ENCODE results near the gene CHN1. TPM values are rescaled to one million over a fixed set of nuclear protein-coding genes. Genes with fewer than 3 reads are reported as not detected.
A peak's percentile ranks its signal among the peaks of the same experiment; 100 is the strongest.

The CHN1 gene
- total and polyA plus RNA-seq, 2 of the 8 experiments (the other 6 are each of a cell fraction or from before 2014, with no cell fraction given) = 54.0 to 65.7 TPM

- H3K14ac ChIP-seq (ENCODE audit: insufficient read length) = no peak overlapping the region
- H3K27me3 ChIP-seq (replicated peaks in 1 of 4; ENCODE audit: control insufficient read depth in 3 of 4, extremely low read depth in 1 of 4, insufficient read depth in 3 of 4, low read length in 3 of 4) = no peaks in the 10 kb centered on the region
- no peak overlapping the region for H3K27ac ChIP-seq (ENCODE audit: low read depth, low read length)
- H2BK15ac ChIP-seq (ENCODE audit: low read length) = no peak overlapping the region
- H2BK5ac ChIP-seq (ENCODE audit: low read depth, low read length) = no peak overlapping the region
- H2AK5ac ChIP-seq (ENCODE audit: low read depth, low read length) = no peak overlapping the region
- ChIA-PET POLR2A (ENCODE audit: partially characterized antibody) (no interaction called here), CTCF (ENCODE audit: partially characterized antibody) (interaction anchor here (0.8 to 3.7 kb wide), 2 partner anchors 9 to 69 kb away, joined by 3 to 13 read pairs; no protein-coding TSS in a partner anchor)
- no peak overlapping the region for H2BK120ac ChIP-seq (replicated peaks; ENCODE audit: low read depth, low read length)
- DNase-seq (ENCODE audit: low read depth in 1 of 2, low spot score in 2 of 2) (no peak), FAIRE-seq (no peak)
- no peak overlapping the region for H3K9ac ChIP-seq (replicated peaks in 1 of 4; ENCODE audit: extremely low read depth in 1 of 4, low read depth in 3 of 4, low read length in 3 of 4)
- H3K9me3 ChIP-seq (ENCODE audit: insufficient read depth in 2 of 2, low read depth in 1 of 2, low read length in 1 of 2) = no peaks in the 10 kb centered on the region
- no peak overlapping the region for H3K23ac ChIP-seq (ENCODE audit: insufficient read length)
- peaks cover 2 to 18% (median 12%) of the 10 kb centered on the region in 4 experiments; a peak in 3 of 7 replicates for H3K4me1 ChIP-seq (replicated peaks in 1 of 4; ENCODE audit: control insufficient read depth in 3 of 4, insufficient read depth in 4 of 4, low read length in 3 of 4)
- H4K91ac ChIP-seq (replicated peaks; ENCODE audit: insufficient read length, low read length) = no peak overlapping the region
- H2BK12ac ChIP-seq (ENCODE audit: low read depth, low read length) = no peak overlapping the region
- H3K4ac ChIP-seq (replicated peaks; ENCODE audit: insufficient read length, low read depth, low read length) = no peak overlapping the region
- no peak overlapping the region for H2BK20ac ChIP-seq (ENCODE audit: low read length)
- H4K8ac ChIP-seq (ENCODE audit: extremely low read depth, insufficient read depth, low read length) = no peak overlapping the region
- H3K23me2 ChIP-seq (ENCODE audit: low read depth, low read length) = no peaks in the 10 kb centered on the region
- no peak overlapping the region for H3K56ac ChIP-seq (replicated peaks; ENCODE audit: insufficient read length, low read depth, low read length)
- peaks cover 0 to 68% of the 10 kb centered on the region in 2 experiments; a peak in 2 of 4 replicates for H3K79me2 ChIP-seq (ENCODE audit: control insufficient read depth in 1 of 2, insufficient read depth in 2 of 2, low read length in 2 of 2)
- H3K36me3 ChIP-seq (ENCODE audit: control insufficient read depth in 2 of 4, insufficient read depth in 4 of 4, low read length in 3 of 4) = no peaks in the 10 kb centered on the region
- peak overlapping the region; percentile 5 to 59; a peak in 2 of 4 replicates for H3K4me2 ChIP-seq (ENCODE audit: insufficient read depth in 1 of 2, low read depth in 2 of 2, low read length in 2 of 2)
- H3K18ac ChIP-seq (ENCODE audit: extremely low read depth, low read length) = no peak overlapping the region
- no peaks in the 10 kb centered on the region for H3K79me1 ChIP-seq (ENCODE audit: low read depth, low read length)
- H4K20me1 ChIP-seq (replicated peaks in 1 of 2; ENCODE audit: control insufficient read depth in 1 of 2, insufficient read depth in 2 of 2, low read length in 2 of 2) = peaks cover 0 to 2% of the 10 kb centered on the region in 2 experiments
- 94% methylated on average over 6 of the region's 6 CpGs; no CpG with 5 or more reads in 1 of the 2 experiments for WGBS, 2 experiments (ENCODE audit: extremely low coverage in 1 of 2, insufficient coverage in 1 of 2, insufficient read length in 1 of 2, insufficient replicate concordance in 2 of 2, low coverage in 1 of 2, low lambda C conversion rate in 2 of 2, missing lambda C conversion rate in 1 of 2)
- H2AFZ ChIP-seq (ENCODE audit: low read length) = no peak overlapping the region
- TF ChIP-seq CBX5 (IDR thresholded peaks at IDR 0.05; ENCODE audit: low read depth, low read length) = no peak
- no peak for TF ChIP-seq MAX (IDR thresholded peaks at IDR 0.05)
- no peak for TF ChIP-seq ZNF274 (IDR thresholded peaks at IDR 0.05; ENCODE audit: borderline replicate concordance, extremely low read depth, low read length)
- TF ChIP-seq JUND (IDR thresholded peaks at IDR 0.05; ENCODE audit: low read length) = no peak
- TF ChIP-seq JUN (IDR thresholded peaks at IDR 0.05; ENCODE audit: low read depth, low read length) = no peak
- TF ChIP-seq KDM5A (IDR thresholded peaks at IDR 0.05; ENCODE audit: low read length) = no peak
- no peak for TF ChIP-seq HDAC2 (IDR thresholded peaks at IDR 0.05; ENCODE audit: borderline replicate concordance in 1 of 2, low read depth in 2 of 2, low read length in 2 of 2)
- no peak for TF ChIP-seq POU5F1 (IDR thresholded peaks at IDR 0.05; ENCODE audit: low read depth, low read length)
- no peak overlapping the region for H4K5ac ChIP-seq (ENCODE audit: insufficient read length, low read depth, low read length)
- no peak overlapping the region for H3K4me3 ChIP-seq (ENCODE audit: extremely low read depth in 1 of 4, insufficient read depth in 2 of 4, low read depth in 3 of 4, low read length in 4 of 4)
Observed at GRCh38 chr2:174844295-174844708, 160.9 kb downstream of the CHN1 start.

Data from H1 (cell line).